DND-41 (cell line): ENCODE data around the gene CA5B.

Source experiments
- ATAC-seq: fragments of 200-7000 bp; cut with Tn5 transposase; 3 replicates; pipeline ENCODE4 v1.9.1; 2021; ENCODE audit warnings: low read depth; ENCODE audit not compliant: insufficient read depth
- DNase-seq: peaks from one replicate; pipeline ENCODE4 v3.0.0-alpha.2; 2020
- H2AFZ ChIP-seq: 2 replicates; pipeline ENCODE4 v1.6.0; 2012; ENCODE audit warnings: low read depth, low read length
- H3K27ac ChIP-seq: 2 replicates; pipeline ENCODE4 v1.5.1; 2012; ENCODE audit warnings: low read length, inconsistent platforms
- H3K27me3 ChIP-seq: fragments of 200-600 bp; sonication (generic); 2 replicates; pipeline ENCODE4 v1.6.0; 2012; ENCODE audit warnings: low read length, mild to moderate bottlenecking, inconsistent platforms; ENCODE audit not compliant: insufficient read depth, poor library complexity
- H3K36me3 ChIP-seq: 2 replicates; pipeline ENCODE4 v1.5.1; 2012; ENCODE audit warnings: low read length, inconsistent platforms; ENCODE audit not compliant: insufficient read depth
- H3K4me1 ChIP-seq: 2 replicates; pipeline ENCODE4 v1.5.1; 2012; ENCODE audit warnings: mild to moderate bottlenecking, low read length; ENCODE audit not compliant: insufficient read depth
- H3K4me2 ChIP-seq: 2 replicates; pipeline ENCODE4 v1.6.0; 2012; ENCODE audit warnings: mild to moderate bottlenecking, moderate library complexity, low read length, inconsistent platforms; ENCODE audit not compliant: insufficient read depth
- H3K4me3 ChIP-seq, 2 experiments: fragments of 200-600 bp in 1 of 2; shearing (Covaris generic) in 1 of 2; 2 replicates each; pipeline ENCODE4 v1.5.1; 2012 to 2016; ENCODE audit warnings: inconsistent platforms in 2 of 2, low read length in 2 of 2, mild to moderate bottlenecking in 2 of 2, low read depth in 1 of 2, moderate library complexity in 1 of 2
- H3K79me2 ChIP-seq: 2 replicates; pipeline ENCODE4 v1.6.0; 2012; ENCODE audit warnings: low read length, inconsistent platforms; ENCODE audit not compliant: insufficient read depth
- H3K9ac ChIP-seq: 2 replicates; pipeline ENCODE4 v1.6.0; 2012; ENCODE audit warnings: low read depth, mild to moderate bottlenecking, inconsistent platforms, low read length, moderate library complexity
- H3K9me3 ChIP-seq: 2 replicates; pipeline ENCODE4 v1.5.1; 2012; ENCODE audit warnings: low read length, moderate library complexity, mild to moderate bottlenecking, inconsistent platforms; ENCODE audit not compliant: insufficient read depth, severe bottlenecking
- H4K20me1 ChIP-seq: 2 replicates; pipeline ENCODE4 v1.6.0; 2012; ENCODE audit warnings: low read length; ENCODE audit not compliant: insufficient read depth
- CTCF ChIP-seq: IDR thresholded peaks from 2 replicates; pipeline ENCODE4 v1.5.1; 2012; ENCODE audit warnings: borderline replicate concordance, low read length, moderate library complexity, mild to moderate bottlenecking; ENCODE audit not compliant: poor library complexity, severe bottlenecking; ENCODE audit errors: extremely low read depth
- EZH2 ChIP-seq: IDR thresholded peaks from 3 replicates; pipeline ENCODE4 v1.6.1; 2012; ENCODE audit warnings: borderline replicate concordance, low read depth, mild to moderate bottlenecking, moderate library complexity, low read length, inconsistent platforms; ENCODE audit not compliant: severe bottlenecking

Gene CA5B

GRCh38 chrX:15816886-15817285, 78.8 kb downstream of the CA5B start:
- Histone ChIP-seq H3K9me3 (no peaks in the 10 kb centered on the region), H4K20me1 (no peaks in the 10 kb centered on the region; the same call in 1 of the 2 replicates), H3K4me2 (no peak overlapping the region), H3K9ac (no peak overlapping the region), H3K27ac (no peak overlapping the region), H3K27me3 (no peaks in the 10 kb centered on the region), H3K4me3 (no peak overlapping the region), H2AFZ (no peak overlapping the region), H3K36me3 (peaks cover 46% of the 10 kb centered on the region), H3K79me2 (no peaks in the 10 kb centered on the region), H3K4me1 (peaks cover 18% of the 10 kb centered on the region)
- ATAC-seq = peak; percentile 94
- TF ChIP-seq EZH2 (no peak), CTCF (no peak)
- peak; percentile 49 for DNase-seq

DNA sequence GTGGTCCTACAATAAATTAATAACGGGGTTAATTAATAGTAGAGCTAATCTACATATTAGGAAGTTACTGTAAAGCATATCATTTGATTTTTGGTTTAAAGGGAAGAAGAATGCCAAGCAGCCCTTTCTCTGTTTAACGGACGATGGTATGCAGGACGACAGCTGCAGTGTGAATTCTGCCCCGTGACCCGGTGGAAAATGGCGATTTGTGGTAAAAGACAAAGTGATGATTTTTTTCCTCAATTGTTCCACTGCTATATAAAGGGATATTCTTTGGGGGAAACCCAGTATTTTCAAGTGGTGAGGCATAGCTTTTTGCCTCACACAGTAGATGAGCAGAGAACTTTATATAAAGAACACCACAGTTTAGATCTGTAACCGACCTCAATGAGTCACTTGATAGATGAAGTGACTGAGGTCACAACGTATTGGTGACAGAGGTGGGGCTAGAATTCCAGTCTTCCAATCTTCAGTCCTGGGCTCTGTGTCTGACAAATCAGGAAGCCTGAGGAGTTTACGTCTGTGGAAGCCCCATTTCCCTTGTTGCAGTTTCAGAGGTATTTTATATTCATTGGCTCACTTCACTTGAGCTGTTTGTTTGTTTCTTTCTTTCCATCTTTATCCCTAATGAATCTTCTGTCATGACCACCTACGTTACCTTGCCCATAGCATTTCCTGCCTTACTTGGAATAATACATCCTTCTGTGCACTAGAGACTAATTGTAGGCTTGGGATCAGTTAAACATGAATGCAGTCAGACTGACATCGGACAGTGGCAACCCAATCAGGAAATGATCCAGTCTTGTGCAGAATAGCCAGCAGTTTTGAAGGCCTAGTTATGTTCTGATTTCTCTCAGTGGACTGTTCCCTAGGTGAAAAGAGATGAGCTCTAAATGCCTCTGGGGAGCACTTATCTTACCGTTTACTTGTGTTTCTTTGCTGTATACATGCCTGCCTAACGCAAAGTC, 82.3 kb downstream of the CA5B start:
- Histone ChIP-seq H3K9me3 (no peaks in the 10 kb centered on the region), H3K4me1 (peaks cover 18% of the 10 kb centered on the region), H3K36me3 (peaks cover 37% of the 10 kb centered on the region), H2AFZ (no peak overlapping the region), H3K79me2 (no peaks in the 10 kb centered on the region), H4K20me1 (no peaks in the 10 kb centered on the region; the same call in 1 of the 2 replicates), H3K4me2 (no peak overlapping the region), H3K27me3 (no peaks in the 10 kb centered on the region), H3K4me3 (no peak overlapping the region), H3K27ac (no peak overlapping the region), H3K9ac (no peak overlapping the region)
- TF ChIP-seq CTCF (no peak), EZH2 (no peak)
- no peak for DNase-seq
- ATAC-seq = no peak

GRCh38 chrX:15822922-15823321, 84.9 kb downstream of the CA5B start:
- Histone ChIP-seq H2AFZ (no peak overlapping the region), H3K27ac (no peak overlapping the region), H3K4me1 (no peaks in the 10 kb centered on the region), H3K9ac (no peak overlapping the region), H4K20me1 (no peaks in the 10 kb centered on the region), H3K36me3 (peaks cover 28% of the 10 kb centered on the region; the same call in 1 of the 2 replicates), H3K4me2 (no peak overlapping the region), H3K4me3 (no peak overlapping the region), H3K79me2 (no peaks in the 10 kb centered on the region), H3K27me3 (no peaks in the 10 kb centered on the region), H3K9me3 (no peaks in the 10 kb centered on the region)
- TF ChIP-seq EZH2 (no peak), CTCF (no peak)
- DNase-seq = no peak
- no peak for ATAC-seq

- Histone ChIP-seq H3K4me1 (no peaks in the 10 kb centered on the region), H3K4me2 (no peak overlapping the region), H3K27me3 (no peaks in the 10 kb centered on the region), H3K4me3 (no peak overlapping the region), H3K27ac (no peak overlapping the region), H4K20me1 (no peaks in the 10 kb centered on the region), H3K9ac (no peak overlapping the region), H2AFZ (no peak overlapping the region), H3K9me3 (no peaks in the 10 kb centered on the region), H3K79me2 (no peaks in the 10 kb centered on the region), H3K36me3 (peaks cover 18% of the 10 kb centered on the region; the same call in 1 of the 2 replicates)
- TF ChIP-seq EZH2 (no peak), CTCF (no peak)
- ATAC-seq (no peak), DNase-seq (no peak)
Observed at GRCh38 chrX:15825936-15826335, 87.9 kb downstream of the CA5B start.
